Sigmoid colon (tissue), 7 donors: ENCODE results near the gene ZSWIM6. TPM values are rescaled to one million over a fixed set of nuclear protein-coding genes. Genes with fewer than 3 reads are reported as not detected.

Source experiments
- DNase-seq: peaks from one replicate; pipeline ENCODE4 v3.0.0-alpha.2; 2019
- H3K27ac ChIP-seq, 4 donors: fragments of 200-600 bp; sonication (generic); one replicate each; pipeline ENCODE4 v1.5.1; 2016 to 2019; ENCODE audit warnings: mild to moderate bottlenecking in 1 of 4
- H3K27me3 ChIP-seq, 3 donors: fragments of 200-600 bp; sonication (generic); one replicate each; pipeline ENCODE4 v1.5.1; 2019; ENCODE audit warnings: mild to moderate bottlenecking in 1 of 3
- H3K36me3 ChIP-seq, 4 donors: fragments of 200-600 bp; sonication (generic); one replicate each; pipeline ENCODE4 v1.5.1; 2016 to 2019
- H3K4me1 ChIP-seq, 4 donors: fragments of 200-600 bp; sonication (generic); one replicate each; pipeline ENCODE4 v1.5.1; 2017 to 2019
- H3K4me3 ChIP-seq, 4 donors: fragments of 200-600 bp; sonication (generic); one replicate each; pipeline ENCODE4 v1.5.1; 2017 to 2019; ENCODE audit warnings: mild to moderate bottlenecking in 2 of 4, moderate library complexity in 1 of 4
- H3K9me3 ChIP-seq, 4 donors: fragments of 200-600 bp in 3 of 4; sonication (generic) in 3 of 4; one replicate each; pipeline versions ENCODE4 v1.5.1 to v1.6.1; 2013 to 2019
- CTCF ChIP-seq, 4 experiments: fragments of 450-650 bp in 3 of 4; fragments of 200-600 bp in 1 of 4; IDR thresholded peaks; one replicate each; pipeline ENCODE4 v1.5.1; 2016 to 2019; ENCODE audit warnings: antibody characterized with exemption in 4 of 4, mild to moderate bottlenecking in 3 of 4, moderate library complexity in 2 of 4
- EP300 ChIP-seq, 4 donors: sonication (generic); formaldehyde crosslinking; IDR thresholded peaks; one replicate each; pipeline ENCODE4 v1.6.1; 2017; ENCODE audit warnings: antibody characterized with exemption in 4 of 4
- POLR2A ChIP-seq, 2 donors: fragments of 450-650 bp; IDR thresholded peaks; one replicate each; pipeline ENCODE4 v1.6.1; 2016; ENCODE audit warnings: antibody characterized with exemption in 2 of 2, mild to moderate bottlenecking in 2 of 2, moderate library complexity in 2 of 2
- POLR2AphosphoS5 ChIP-seq, 4 donors: sonication (generic); formaldehyde crosslinking; IDR thresholded peaks; one replicate each; pipeline ENCODE4 v1.6.1; 2017; ENCODE audit warnings: antibody characterized with exemption in 4 of 4
- WGBS, 2 donors: extraction: QIAGEN DNeasy Blood & Tissue Kit; methylation state at CpG; one replicate each; pipeline ENCODE4 v1.1.7; 2013; 5-methylcytosine and 5-hydroxymethylcytosine counted together
- intact Hi-C: fragments of 100-400 bp; cut with DNase I; formaldehyde crosslinking; loops from one replicate; pipeline ENCODE4 v1.15.1; 2023
- polyA plus RNA-seq, 3 donors: library from polyadenylated mRNA; stranded (reverse); fragments of 200-250 nt; gene quantifications; one replicate each; pipeline ENCODE4 v1.2.3, GENCODE V29; 2013
- total RNA-seq, 4 donors: library from RNA; depleted of rRNA; stranded (reverse); fragments of >200 nt; gene quantifications; one replicate each; pipeline ENCODE4 v1.1.0, GENCODE V29; 2016
- donor health status: healthy with polysubstance abuse.
- donor health status: Bipolar disorder and iron deficiency.
- donor health status: healthy.

ZSWIM6 gene
- total and polyA plus RNA-seq, 7 donors: 4.2 to 17.7 (median 11.3) TPM

GRCh38 chr5:61519728-61520277 is 187.7 kb downstream of the ZSWIM6 start:
- no peak for TF ChIP-seq EP300 (IDR thresholded peaks at IDR 0.05)
- no peak for TF ChIP-seq POLR2AphosphoS5 (IDR thresholded peaks at IDR 0.05)
- no peak for TF ChIP-seq CTCF (IDR thresholded peaks at IDR 0.05)
- no peak for TF ChIP-seq POLR2A (IDR thresholded peaks at IDR 0.05)
- Histone ChIP-seq H3K4me3 (no peak overlapping the region), H3K9me3 (no peaks in the 10 kb centered on the region), H3K27ac (no peak overlapping the region), H3K36me3 (peaks cover 0 to 2% (median 0%) of the 10 kb centered on the region in 4 donors), H3K4me1 (peaks cover 0 to 7% (median 0%) of the 10 kb centered on the region in 4 donors), H3K27me3 (no peaks in the 10 kb centered on the region)
- DNase-seq: no peak
- intact Hi-C loops: no loop called here
- 91 to 92% methylated on average over 7 of the region's 7 CpGs for WGBS, 2 donors

- no peaks in the 10 kb centered on the region for H3K27me3 ChIP-seq
- 94 to 95% methylated on average over 2 of the region's 2 CpGs for WGBS, 2 donors
- no peak for DNase-seq
- H3K9me3 ChIP-seq: no peaks in the 10 kb centered on the region
- H3K4me3 ChIP-seq: no peak overlapping the region
- peaks cover 0 to 18% (median 0%) of the 10 kb centered on the region in 4 donors for H3K36me3 ChIP-seq
- no peak overlapping the region for H3K27ac ChIP-seq
- intact Hi-C loops: no loop called here
- H3K4me1 ChIP-seq: peaks cover 0 to 7% (median 0%) of the 10 kb centered on the region in 4 donors
- TF ChIP-seq POLR2A (IDR thresholded peaks at IDR 0.05) (no peak), EP300 (IDR thresholded peaks at IDR 0.05) (no peak), POLR2AphosphoS5 (IDR thresholded peaks at IDR 0.05) (no peak), CTCF (IDR thresholded peaks at IDR 0.05) (no peak)
These were observed 191.0 kb downstream of the ZSWIM6 start for GRCh38 chr5:61523073-61523472.

- Histone ChIP-seq H3K36me3 (peaks cover 0 to 18% (median 0%) of the 10 kb centered on the region in 4 donors), H3K4me1 (peaks cover 0 to 7% (median 0%) of the 10 kb centered on the region in 4 donors), H3K27ac (no peak overlapping the region), H3K4me3 (no peak overlapping the region), H3K9me3 (no peaks in the 10 kb centered on the region), H3K27me3 (no peaks in the 10 kb centered on the region)
- intact Hi-C loops: no loop called here
- WGBS, 2 donors: 72 to 76% methylated on average over 3 of the region's 3 CpGs
- TF ChIP-seq CTCF (IDR thresholded peaks at IDR 0.05) (no peak), POLR2AphosphoS5 (IDR thresholded peaks at IDR 0.05) (no peak), POLR2A (IDR thresholded peaks at IDR 0.05) (no peak), EP300 (IDR thresholded peaks at IDR 0.05) (no peak)
- DNase-seq: no peak
These were observed 191.9 kb downstream of the ZSWIM6 start for GRCh38 chr5:61523997-61524396.

- no peak for DNase-seq
- H3K4me1 ChIP-seq: no peaks in the 10 kb centered on the region
- intact Hi-C loops: no loop called here
- TF ChIP-seq POLR2A (IDR thresholded peaks at IDR 0.05): no peak
- no peak for TF ChIP-seq POLR2AphosphoS5 (IDR thresholded peaks at IDR 0.05)
- TF ChIP-seq EP300 (IDR thresholded peaks at IDR 0.05): no peak
- TF ChIP-seq CTCF (IDR thresholded peaks at IDR 0.05): no peak
- H3K27me3 ChIP-seq: no peaks in the 10 kb centered on the region
- no peaks in the 10 kb centered on the region for H3K9me3 ChIP-seq
- peaks cover 0 to 31% (median 0%) of the 10 kb centered on the region in 4 donors for H3K36me3 ChIP-seq
- no peak overlapping the region for H3K4me3 ChIP-seq
- no peak overlapping the region for H3K27ac ChIP-seq
- 88 to 90% methylated on average over 12 of the region's 12 CpGs for WGBS, 2 donors
These were observed 193.6 kb downstream of the ZSWIM6 start for GRCh38 chr5:61525512-61526206.
